Ascending aorta (tissue), 2 donors: ENCODE results near the gene MLLT10. TPM values are rescaled to one million over a fixed set of nuclear protein-coding genes. Genes with fewer than 3 reads are reported as not detected.

ENCODE experiments used
- DNase-seq, 2 donors: peaks; one replicate each; pipeline ENCODE4 v3.0.0-alpha.2; 2019; ENCODE audit warnings: low spot score in 2 of 2
- H3K27ac ChIP-seq, 2 donors: fragments of 200-600 bp; sonication (generic); one replicate each; pipeline ENCODE4 v1.5.1; 2016 to 2017; ENCODE audit warnings: mild to moderate bottlenecking in 1 of 2
- H3K27me3 ChIP-seq: fragments of 200-600 bp; sonication (generic); one replicate; pipeline ENCODE4 v1.5.1; 2017
- H3K36me3 ChIP-seq, 2 donors: fragments of 200-600 bp; sonication (generic); one replicate each; pipeline ENCODE4 v1.5.1; 2016
- H3K4me1 ChIP-seq, 2 donors: fragments of 200-600 bp; sonication (generic); one replicate each; pipeline ENCODE4 v1.5.1; 2016 to 2017; ENCODE audit warnings: mild to moderate bottlenecking in 1 of 2
- H3K4me3 ChIP-seq, 2 donors: fragments of 200-600 bp; sonication (generic); one replicate each; pipeline ENCODE4 v1.5.1; 2016 to 2017; ENCODE audit warnings: mild to moderate bottlenecking in 1 of 2
- H3K9me3 ChIP-seq, 2 donors: fragments of 200-600 bp; sonication (generic); one replicate each; pipeline ENCODE4 v1.5.1; 2016
- intact Hi-C: fragments of 100-400 bp; cut with DNase I; formaldehyde crosslinking; loops from one replicate; pipeline ENCODE4 v1.15.1; 2023
- total RNA-seq: library from RNA; depleted of rRNA; stranded (reverse); fragments of >200 nt; gene quantifications from one replicate; pipeline ENCODE4 v1.1.0, GENCODE V29; 2016
- TF ChIP-seq, protein P1 (sequence below), 3 experiments: fragments of 200-600 bp in 2 of 3; fragments of 450-650 bp in 1 of 3; sonication (generic) in 2 of 3; IDR thresholded peaks; one replicate each; pipeline ENCODE4 v1.5.1; 2016 to 2019; ENCODE audit warnings: antibody characterized with exemption in 3 of 3, mild to moderate bottlenecking in 1 of 3, moderate library complexity in 1 of 3

MLLT10 gene
- total RNA-seq, 1 donor from 2014 or later, result 16.3 TPM

GRCh38 chr10:21524131-21524525 is 9.9 kb upstream of the MLLT10 start:
- DNase-seq, result no peak
- TF ChIP-seq, protein P1, sequence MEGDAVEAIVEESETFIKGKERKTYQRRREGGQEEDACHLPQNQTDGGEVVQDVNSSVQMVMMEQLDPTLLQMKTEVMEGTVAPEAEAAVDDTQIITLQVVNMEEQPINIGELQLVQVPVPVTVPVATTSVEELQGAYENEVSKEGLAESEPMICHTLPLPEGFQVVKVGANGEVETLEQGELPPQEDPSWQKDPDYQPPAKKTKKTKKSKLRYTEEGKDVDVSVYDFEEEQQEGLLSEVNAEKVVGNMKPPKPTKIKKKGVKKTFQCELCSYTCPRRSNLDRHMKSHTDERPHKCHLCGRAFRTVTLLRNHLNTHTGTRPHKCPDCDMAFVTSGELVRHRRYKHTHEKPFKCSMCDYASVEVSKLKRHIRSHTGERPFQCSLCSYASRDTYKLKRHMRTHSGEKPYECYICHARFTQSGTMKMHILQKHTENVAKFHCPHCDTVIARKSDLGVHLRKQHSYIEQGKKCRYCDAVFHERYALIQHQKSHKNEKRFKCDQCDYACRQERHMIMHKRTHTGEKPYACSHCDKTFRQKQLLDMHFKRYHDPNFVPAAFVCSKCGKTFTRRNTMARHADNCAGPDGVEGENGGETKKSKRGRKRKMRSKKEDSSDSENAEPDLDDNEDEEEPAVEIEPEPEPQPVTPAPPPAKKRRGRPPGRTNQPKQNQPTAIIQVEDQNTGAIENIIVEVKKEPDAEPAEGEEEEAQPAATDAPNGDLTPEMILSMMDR (IDR thresholded peaks at IDR 0.05), result no peak
- no peaks in the 10 kb centered on the region for H3K9me3 ChIP-seq
- H3K36me3 ChIP-seq, result no peaks in the 10 kb centered on the region
- peak overlapping the region; percentile 98 to 100 for H3K27ac ChIP-seq
- no peaks in the 10 kb centered on the region for H3K27me3 ChIP-seq
- peaks cover 0 to 9% of the 10 kb centered on the region in 2 donors for H3K4me1 ChIP-seq
- peak overlapping the region; percentile 65 to 90 for H3K4me3 ChIP-seq
- intact Hi-C loops, result loop anchor here (10.0 kb wide), 4 partner anchors 1509 to 1911 kb away; partner anchors contain the start of genes MSRB2 and OTUD1

GRCh38 chr10:21524526-21525366 is 9.3 kb upstream of the MLLT10 start:
- no peaks in the 10 kb centered on the region for H3K9me3 ChIP-seq
- H3K4me3 ChIP-seq, result peak overlapping the region; percentile 65 to 90
- intact Hi-C loops, result loop anchor here (5.0 to 10.0 kb wide), 7 partner anchors 728 to 1910 kb away; partner anchors contain the start of genes BMI1, MSRB2, OTUD1 and PIP4K2A
- H3K36me3 ChIP-seq, result no peaks in the 10 kb centered on the region
- H3K27ac ChIP-seq, result peak overlapping the region; percentile 98 to 100
- DNase-seq, result peak in 1 of 2 donors; percentile 56
- no peaks in the 10 kb centered on the region for H3K27me3 ChIP-seq
- H3K4me1 ChIP-seq, result peaks cover 0 to 4% of the 10 kb centered on the region in 2 donors
- TF ChIP-seq, protein P1 (IDR thresholded peaks at IDR 0.05), result no peak

GRCh38 chr10:21525367-21526187 is 8.5 kb upstream of the MLLT10 start, which contains the start of gene SKIDA1:
Gene SKIDA1 (minus strand): TSS chr10:21525682. CDS start chr10:21517822, 7,860 bp downstream.
- peak; percentile 25 to 90 for DNase-seq
- Histone ChIP-seq H3K36me3 (no peaks in the 10 kb centered on the region), H3K4me3 (peak within 1 kb of the TSS; percentile 65 to 90), H3K27me3 (no peaks in the 10 kb centered on the region), H3K27ac (peak within 1 kb of the TSS; percentile 98 to 100), H3K4me1 (peaks cover 0 to 3% of the 10 kb centered on the region in 2 donors), H3K9me3 (no peaks in the 10 kb centered on the region)
- intact Hi-C loops, result loop anchor here (5.0 to 10.0 kb wide), 7 partner anchors 727 to 1909 kb away; partner anchors contain the start of genes BMI1, MSRB2, OTUD1 and PIP4K2A
- TF ChIP-seq, protein P1 (IDR thresholded peaks at IDR 0.05), result no peak

- peak; percentile 28 to 89 for DNase-seq
- peak overlapping the region; percentile 98 to 100 for H3K27ac ChIP-seq
- TF ChIP-seq, protein P1 (IDR thresholded peaks at IDR 0.05), result no peak
- intact Hi-C loops, result loop anchor here (5.0 to 10.0 kb wide), 7 partner anchors 726 to 1908 kb away; partner anchors contain the start of genes BMI1, MSRB2, OTUD1 and PIP4K2A
- peak overlapping the region; percentile 65 to 90 for H3K4me3 ChIP-seq
- peaks cover 0 to 2% of the 10 kb centered on the region in 2 donors for H3K4me1 ChIP-seq
- no peaks in the 10 kb centered on the region for H3K9me3 ChIP-seq
- H3K36me3 ChIP-seq, result no peaks in the 10 kb centered on the region
- H3K27me3 ChIP-seq, result no peaks in the 10 kb centered on the region
Observed at GRCh38 chr10:21526188-21526859, 7.7 kb upstream of the MLLT10 start.
